ENCODE data around the gene ABLIM3. TPM values are rescaled to one million over a fixed set of nuclear protein-coding genes. Genes with fewer than 3 reads are reported as not detected.

The ABLIM3 gene
- total RNA-seq, 3 donors from 2014 or later (not counting 1 experiment from before 2014, with no cell fraction given), result 0.41 to 2.4 (median 1.2) TPM

GRCh38 chr5:149133795-149134777, 7.2 kb upstream of the ABLIM3 start:
- no peak for ATAC-seq
- TF ChIP-seq, protein P1, sequence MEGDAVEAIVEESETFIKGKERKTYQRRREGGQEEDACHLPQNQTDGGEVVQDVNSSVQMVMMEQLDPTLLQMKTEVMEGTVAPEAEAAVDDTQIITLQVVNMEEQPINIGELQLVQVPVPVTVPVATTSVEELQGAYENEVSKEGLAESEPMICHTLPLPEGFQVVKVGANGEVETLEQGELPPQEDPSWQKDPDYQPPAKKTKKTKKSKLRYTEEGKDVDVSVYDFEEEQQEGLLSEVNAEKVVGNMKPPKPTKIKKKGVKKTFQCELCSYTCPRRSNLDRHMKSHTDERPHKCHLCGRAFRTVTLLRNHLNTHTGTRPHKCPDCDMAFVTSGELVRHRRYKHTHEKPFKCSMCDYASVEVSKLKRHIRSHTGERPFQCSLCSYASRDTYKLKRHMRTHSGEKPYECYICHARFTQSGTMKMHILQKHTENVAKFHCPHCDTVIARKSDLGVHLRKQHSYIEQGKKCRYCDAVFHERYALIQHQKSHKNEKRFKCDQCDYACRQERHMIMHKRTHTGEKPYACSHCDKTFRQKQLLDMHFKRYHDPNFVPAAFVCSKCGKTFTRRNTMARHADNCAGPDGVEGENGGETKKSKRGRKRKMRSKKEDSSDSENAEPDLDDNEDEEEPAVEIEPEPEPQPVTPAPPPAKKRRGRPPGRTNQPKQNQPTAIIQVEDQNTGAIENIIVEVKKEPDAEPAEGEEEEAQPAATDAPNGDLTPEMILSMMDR (IDR thresholded peaks at IDR 0.05), result no peak
- Histone ChIP-seq H3K27me3 (ENCODE audit: control insufficient read depth, insufficient read depth, low read length) (no peaks in the 10 kb centered on the region), H3K36me3 (ENCODE audit: control insufficient read depth, insufficient read depth, low read length) (no peaks in the 10 kb centered on the region), H3K9me3 (ENCODE audit: control insufficient read depth, insufficient read depth, low read length) (no peaks in the 10 kb centered on the region), H3K27ac (ENCODE audit: low read length) (no peak overlapping the region), H3K4me1 (ENCODE audit: control insufficient read depth, insufficient read depth, low read length) (no peaks in the 10 kb centered on the region), H3K4me3 (ENCODE audit: low read length) (no peak overlapping the region)
- WGBS (ENCODE audit: insufficient coverage), result 77% methylated on average over 11 of the region's 11 CpGs
- Mint-ChIP-seq H3K27me3 (ENCODE audit: low read depth in 2 of 2) (peaks cover 35 to 65% of the 10 kb centered on the region in 2 donors), H3K4me3 (no peak overlapping the region), H3K4me1 (no peaks in the 10 kb centered on the region), H3K9me3 (no peaks in the 10 kb centered on the region), H3K36me3 (no peaks in the 10 kb centered on the region), H3K27ac (no peak overlapping the region)
- intact Hi-C loops (cut with micrococcal nuclease), result no loop called here
- DNase-seq, result no peak

DNA sequence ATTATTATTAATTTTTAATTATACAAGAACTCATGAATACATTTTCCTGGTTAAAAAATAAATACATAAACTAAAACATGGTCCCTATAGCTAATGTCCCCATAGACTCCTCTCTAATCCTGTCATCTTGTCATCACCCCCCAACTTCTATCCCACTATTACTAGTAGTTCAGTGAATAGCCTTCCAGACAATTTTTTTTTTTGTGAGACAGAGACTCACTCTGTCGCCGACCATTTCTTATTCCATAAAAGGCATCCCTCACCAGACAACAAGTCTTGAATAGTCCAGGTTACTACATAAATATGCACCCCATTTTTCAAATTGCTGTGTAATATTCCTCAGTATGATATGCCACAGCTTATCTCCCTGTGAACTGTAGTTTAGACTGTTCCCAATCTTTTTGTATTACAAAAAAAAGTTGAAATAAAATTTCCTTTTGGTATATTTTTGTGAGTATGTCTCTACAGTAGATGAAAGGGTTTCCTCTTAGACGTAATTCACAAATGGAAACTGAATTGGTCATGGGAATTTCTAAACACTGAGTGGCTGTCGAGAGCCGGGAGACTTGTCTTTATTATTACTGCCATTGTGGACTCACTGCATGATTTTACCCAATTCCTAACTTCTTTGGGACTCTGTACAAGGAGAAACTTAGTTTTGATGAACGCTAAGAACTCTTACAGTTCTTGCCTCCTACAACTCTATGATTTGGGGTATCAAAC, 6.4 kb upstream of the ABLIM3 start:
- 83% methylated on average over 6 of the region's 6 CpGs for WGBS (ENCODE audit: insufficient coverage)
- no peaks in the 10 kb centered on the region for H3K36me3 Mint-ChIP-seq
- no peak for ATAC-seq
- intact Hi-C loops (cut with micrococcal nuclease), result no loop called here
- no peak overlapping the region for H3K4me3 Mint-ChIP-seq
- peaks cover 35 to 63% of the 10 kb centered on the region in 2 donors for H3K27me3 Mint-ChIP-seq (ENCODE audit: low read depth in 2 of 2)
- Histone ChIP-seq H3K27me3 (ENCODE audit: control insufficient read depth, insufficient read depth, low read length) (no peaks in the 10 kb centered on the region), H3K9me3 (ENCODE audit: control insufficient read depth, insufficient read depth, low read length) (no peaks in the 10 kb centered on the region), H3K27ac (ENCODE audit: low read length) (no peak overlapping the region), H3K4me3 (ENCODE audit: low read length) (no peak overlapping the region), H3K4me1 (ENCODE audit: control insufficient read depth, insufficient read depth, low read length) (no peaks in the 10 kb centered on the region), H3K36me3 (ENCODE audit: control insufficient read depth, insufficient read depth, low read length) (no peaks in the 10 kb centered on the region)
- TF ChIP-seq, protein P1 (IDR thresholded peaks at IDR 0.05), result no peak
- no peak for DNase-seq
- no peaks in the 10 kb centered on the region for H3K9me3 Mint-ChIP-seq
- no peaks in the 10 kb centered on the region for H3K4me1 Mint-ChIP-seq
- no peak overlapping the region for H3K27ac Mint-ChIP-seq

GRCh38 chr5:149135536-149136201, 5.6 kb upstream of the ABLIM3 start:
- Mint-ChIP-seq H3K27me3 (ENCODE audit: low read depth in 2 of 2) (peaks cover 35 to 64% of the 10 kb centered on the region in 2 donors), H3K27ac (no peak overlapping the region), H3K9me3 (no peaks in the 10 kb centered on the region)

More at GRCh38 chr5:149135536-149136201, 5.6 kb upstream of the ABLIM3 start:
- Mint-ChIP-seq H3K36me3 (no peaks in the 10 kb centered on the region), H3K4me3 (no peak overlapping the region), H3K4me1 (no peaks in the 10 kb centered on the region)
- no peak overlapping the region for H3K4me3 ChIP-seq (ENCODE audit: low read length)
- H3K27me3 ChIP-seq (ENCODE audit: control insufficient read depth, insufficient read depth, low read length), result no peaks in the 10 kb centered on the region
- intact Hi-C loops (cut with micrococcal nuclease), result no loop called here
- H3K4me1 ChIP-seq (ENCODE audit: control insufficient read depth, insufficient read depth, low read length), result no peaks in the 10 kb centered on the region
- no peak overlapping the region for H3K27ac ChIP-seq (ENCODE audit: low read length)
- DNase-seq, result no peak
- no peaks in the 10 kb centered on the region for H3K36me3 ChIP-seq (ENCODE audit: control insufficient read depth, insufficient read depth, low read length)
- H3K9me3 ChIP-seq (ENCODE audit: control insufficient read depth, insufficient read depth, low read length), result no peaks in the 10 kb centered on the region
- 67% methylated on average over 1 of the region's 1 CpG for WGBS (ENCODE audit: insufficient coverage)
- no peak for ATAC-seq
- TF ChIP-seq, protein P1 (IDR thresholded peaks at IDR 0.05), result no peak

All from natural killer cell (primary cell).